Endothelial cell of umbilical vein (primary cell): ENCODE data around the gene ATP10B. TPM values are rescaled to one million over a fixed set of nuclear protein-coding genes. Genes with fewer than 3 reads are reported as not detected.

ENCODE experiments used
- BruUV-seq: library from RNA; stranded (reverse); fragments of 400-500 nt; replicated peaks from 2 replicates; lab custom pipeline; 2021; lab: Mats Ljungman, UMichigan
- CTCF ChIA-PET: fragments of 300-600, 350-600 bp; sonication (Branson Sonifier 250); formaldehyde crosslinking; loops from one replicate; lab custom pipeline; 2021; ENCODE audit warnings: antibody characterized with exemption, inconsistent platforms; lab: Charles Lee
- POLR2A ChIA-PET: fragments of 300-600, 350-600 bp; sonication (Branson Sonifier 250); formaldehyde crosslinking; loops from one replicate; lab custom pipeline; 2021; ENCODE audit warnings: antibody characterized with exemption, inconsistent platforms; lab: Charles Lee
- DNase-seq: peaks from one replicate; pipeline ENCODE4 v3.0.0-alpha.2; 2011; ENCODE audit warnings: low read depth, low spot score
- FAIRE-seq: peaks from 2 replicates; lab custom pipeline; 2011; peaks lifted over from hg19 to GRCh38; lab: Jason Lieb, UNC
- H2AFZ ChIP-seq: 2 replicates; pipeline ENCODE4 v1.6.0; 2012; ENCODE audit warnings: low read depth, low read length, control low read depth, inconsistent platforms
- H3K27ac ChIP-seq: 2 replicates; pipeline ENCODE4 v1.5.1; 2011; ENCODE audit warnings: low read depth, mild to moderate bottlenecking, control low read depth, low read length, moderate library complexity; ENCODE audit not compliant: insufficient read depth
- H3K27me3 ChIP-seq, 2 experiments: 2 replicates each; pipeline versions ENCODE4 v1.6.0 to v1.6.1; 2011; ENCODE audit warnings: low read length in 2 of 2, mixed read lengths in 1 of 2; ENCODE audit not compliant: control insufficient read depth in 2 of 2, insufficient read depth in 2 of 2
- H3K36me3 ChIP-seq, 2 experiments: 2 replicates in 1 of 2; 3 replicates in 1 of 2; pipeline ENCODE4 v1.5.1; 2011; ENCODE audit warnings: low read length in 2 of 2, mild to moderate bottlenecking in 1 of 2, moderate library complexity in 1 of 2; ENCODE audit not compliant: control insufficient read depth in 2 of 2, insufficient read depth in 2 of 2; ENCODE audit errors: extremely low read depth in 1 of 2
- H3K4me1 ChIP-seq: 3 replicates; pipeline ENCODE4 v1.5.1; 2011; ENCODE audit warnings: mild to moderate bottlenecking, low read length; ENCODE audit not compliant: control insufficient read depth, insufficient read depth; ENCODE audit errors: extremely low read depth
- H3K4me2 ChIP-seq: 2 replicates; pipeline ENCODE4 v1.6.1; 2011; ENCODE audit warnings: low read length, control low read depth, mixed read lengths; ENCODE audit not compliant: insufficient read depth
- H3K4me3 ChIP-seq, 3 experiments: fragments of 200-600 bp in 1 of 3; sonication (generic), shearing (Covaris generic) in 1 of 3; replicated peaks in 1 of 3; 2 replicates each; pipeline ENCODE4 v1.5.1; 2011 to 2016; ENCODE audit warnings: control low read depth in 3 of 3, low read length in 3 of 3, mild to moderate bottlenecking in 2 of 3, inconsistent platforms in 1 of 3, low read depth in 1 of 3, moderate library complexity in 1 of 3; ENCODE audit not compliant: insufficient read depth in 1 of 3
- H3K79me2 ChIP-seq: 2 replicates; pipeline ENCODE4 v1.6.0; 2012; ENCODE audit warnings: low read length, inconsistent platforms; ENCODE audit not compliant: control insufficient read depth, insufficient read depth
- H3K9ac ChIP-seq: replicated peaks from 2 replicates; pipeline ENCODE3; 2011; ENCODE audit warnings: low read length, control low read depth; ENCODE audit not compliant: insufficient read depth; ENCODE audit errors: extremely low read depth
- H3K9me1 ChIP-seq: replicated peaks from 3 replicates; pipeline ENCODE4 v1.6.0; 2011; ENCODE audit warnings: mild to moderate bottlenecking, low read length; ENCODE audit not compliant: control insufficient read depth, insufficient read depth; ENCODE audit errors: extremely low read depth
- H3K9me3 ChIP-seq: replicated peaks from 2 replicates; pipeline ENCODE4 v1.5.1; 2012; ENCODE audit warnings: low read length, inconsistent platforms; ENCODE audit not compliant: control insufficient read depth, insufficient read depth
- H4K20me1 ChIP-seq: replicated peaks from 2 replicates; pipeline ENCODE3; 2011; ENCODE audit warnings: mild to moderate bottlenecking, low read length; ENCODE audit not compliant: control insufficient read depth, insufficient read depth; ENCODE audit errors: extremely low read depth
- EZH2 ChIP-seq: IDR thresholded peaks from 2 replicates; pipeline ENCODE4 v1.6.1; 2012; ENCODE audit warnings: borderline replicate concordance, low read depth, mild to moderate bottlenecking, moderate library complexity, low read length, inconsistent platforms; ENCODE audit not compliant: severe bottlenecking
- FOS ChIP-seq: IDR thresholded peaks from 2 replicates; pipeline ENCODE4 v1.6.1; 2011; ENCODE audit warnings: mild to moderate bottlenecking, low read length, moderate library complexity, borderline replicate concordance; ENCODE audit not compliant: insufficient read depth
- GATA2 ChIP-seq: IDR thresholded peaks from 2 replicates; pipeline ENCODE4 v1.7.0; 2011; ENCODE audit warnings: low read depth, mild to moderate bottlenecking, moderate library complexity, mixed read lengths, low read length; ENCODE audit not compliant: insufficient read length, insufficient read depth
- JUN ChIP-seq: IDR thresholded peaks from 2 replicates; pipeline ENCODE4 v1.6.1; 2011; ENCODE audit warnings: borderline replicate concordance, low read depth; ENCODE audit not compliant: insufficient read length, insufficient read depth
- MAX ChIP-seq: IDR thresholded peaks from 2 replicates; pipeline ENCODE4 v1.6.1; 2011; ENCODE audit not compliant: insufficient read depth, insufficient read length
- MYC ChIP-seq: IDR thresholded peaks from one replicate; pipeline ENCODE4 v1.6.1; 2011; ENCODE audit warnings: mild to moderate bottlenecking, low read depth, low read length
- POLR2A ChIP-seq: IDR thresholded peaks from 2 replicates; pipeline ENCODE4 v1.6.1; 2012; ENCODE audit warnings: low read depth, mild to moderate bottlenecking, control low read depth, low read length
- POLR2AphosphoS5 ChIP-seq: IDR thresholded peaks from 2 replicates; pipeline ENCODE4 v1.6.1; 2012; ENCODE audit warnings: low read depth, mild to moderate bottlenecking, control low read depth, low read length, moderate library complexity; ENCODE audit not compliant: insufficient read depth
- dilution Hi-C: fragments of 300-500 bp; cut with MboI; formaldehyde crosslinking; loops from one replicate; pipeline ENCODE4 v1.15.0; 2019; ENCODE audit warnings: low sequenced_read_pairs; ENCODE audit not compliant: extremely low pct_ligation_motif_present
- intact Hi-C: fragments of 100-400 bp; cut with micrococcal nuclease; formaldehyde crosslinking; loops from one replicate; pipeline ENCODE4 v1.10.0; 2022
- polyA plus RNA-seq, 4 experiments: library from polyadenylated mRNA; depleted of rRNA in 3 of 4; stranded (reverse) in 3 of 4; unstranded in 1 of 4; fragments of >200 nt; gene quantifications; 2 replicates each; pipeline versions ENCODE4 v1.2.1 to v1.2.3, GENCODE V29; 2011 to 2012; ENCODE audit warnings: missing spikeins in 1 of 4
- total RNA-seq: library from RNA; stranded (reverse); gene quantifications from 2 replicates; pipeline ENCODE4 v1.2.3, GENCODE V29; 2021
- TF ChIP-seq, protein P1 (sequence below), 2 donors: IDR thresholded peaks; 1 replicate in 1 of 2; 2 replicates in 1 of 2; pipeline ENCODE4 v1.5.1; 2011; ENCODE audit warnings: low read length in 2 of 2, mild to moderate bottlenecking in 2 of 2, moderate library complexity in 2 of 2, control low read depth in 1 of 2, inconsistent platforms in 1 of 2, low read depth in 1 of 2; ENCODE audit not compliant: insufficient read depth in 1 of 2; ENCODE audit errors: extremely low read depth in 1 of 2

ATP10B gene
- total and polyA plus RNA-seq, 2 donors (not counting 3 experiments of a cell fraction or from before 2014, with no cell fraction given): not detected

DNA sequence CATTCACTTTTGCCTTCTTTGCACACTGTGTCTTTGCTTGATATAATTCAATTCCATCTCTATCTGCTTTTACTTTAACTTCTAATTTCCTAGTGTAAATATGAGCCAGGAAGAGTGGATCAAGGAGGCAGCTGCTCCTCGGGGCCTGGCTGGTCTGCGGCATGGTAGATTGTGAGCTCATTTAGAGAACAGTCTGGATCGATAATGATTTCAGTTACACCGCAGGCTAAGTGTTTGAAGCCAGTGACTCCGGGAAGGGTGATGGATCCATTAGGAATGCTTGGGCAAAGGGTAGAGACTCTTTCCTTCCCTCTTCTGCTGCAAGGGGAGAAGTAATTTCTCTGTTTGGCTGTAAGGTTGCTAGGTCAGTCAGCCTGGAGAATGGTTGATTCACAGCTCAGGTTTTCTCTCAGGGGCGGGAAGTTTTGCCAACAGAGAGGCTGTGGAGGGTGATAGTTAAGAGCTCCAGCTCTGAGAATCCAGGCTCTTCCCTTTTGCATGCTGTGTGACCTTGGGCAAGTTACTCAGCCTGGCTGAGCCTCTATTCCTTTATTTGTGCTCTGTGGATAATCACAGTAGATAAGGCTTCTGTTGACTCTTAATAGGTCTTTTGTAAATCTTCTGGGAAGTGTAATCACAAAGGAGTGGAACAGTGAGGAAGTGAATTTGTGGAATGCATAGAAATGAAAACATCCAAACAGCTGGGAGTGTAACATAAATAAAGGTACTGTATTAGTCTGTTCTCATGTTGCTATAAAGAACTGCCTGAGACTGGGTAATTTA is 331.2 kb downstream of the ATP10B start:
- ChIA-PET CTCF (interaction anchor here (1.4 to 1.9 kb wide), 2 partner anchors 11 to 82 kb away, joined by 4 to 5 read pairs; no protein-coding TSS in a partner anchor), POLR2A (no interaction called here)
- Histone ChIP-seq H3K4me2 (no peak overlapping the region), H3K27me3 (no peaks in the 10 kb centered on the region), H3K36me3 (no peaks in the 10 kb centered on the region), H4K20me1 (no peaks in the 10 kb centered on the region), H3K9me3 (no peaks in the 10 kb centered on the region), H3K4me3 (no peak overlapping the region), H3K79me2 (no peaks in the 10 kb centered on the region), H2AFZ (no peak overlapping the region), H3K9ac (no peak overlapping the region), H3K27ac (no peak overlapping the region), H3K9me1 (no peaks in the 10 kb centered on the region), H3K4me1 (no peaks in the 10 kb centered on the region)
- peak; percentile 25 for DNase-seq
- intact Hi-C loops: no loop called here
- BruUV-seq: no TSS peak
- TF ChIP-seq GATA2: no peak
- TF ChIP-seq POLR2A: no peak
- TF ChIP-seq POLR2AphosphoS5: no peak
- no peak for FAIRE-seq
- dilution Hi-C loops: no loop called here

DNA sequence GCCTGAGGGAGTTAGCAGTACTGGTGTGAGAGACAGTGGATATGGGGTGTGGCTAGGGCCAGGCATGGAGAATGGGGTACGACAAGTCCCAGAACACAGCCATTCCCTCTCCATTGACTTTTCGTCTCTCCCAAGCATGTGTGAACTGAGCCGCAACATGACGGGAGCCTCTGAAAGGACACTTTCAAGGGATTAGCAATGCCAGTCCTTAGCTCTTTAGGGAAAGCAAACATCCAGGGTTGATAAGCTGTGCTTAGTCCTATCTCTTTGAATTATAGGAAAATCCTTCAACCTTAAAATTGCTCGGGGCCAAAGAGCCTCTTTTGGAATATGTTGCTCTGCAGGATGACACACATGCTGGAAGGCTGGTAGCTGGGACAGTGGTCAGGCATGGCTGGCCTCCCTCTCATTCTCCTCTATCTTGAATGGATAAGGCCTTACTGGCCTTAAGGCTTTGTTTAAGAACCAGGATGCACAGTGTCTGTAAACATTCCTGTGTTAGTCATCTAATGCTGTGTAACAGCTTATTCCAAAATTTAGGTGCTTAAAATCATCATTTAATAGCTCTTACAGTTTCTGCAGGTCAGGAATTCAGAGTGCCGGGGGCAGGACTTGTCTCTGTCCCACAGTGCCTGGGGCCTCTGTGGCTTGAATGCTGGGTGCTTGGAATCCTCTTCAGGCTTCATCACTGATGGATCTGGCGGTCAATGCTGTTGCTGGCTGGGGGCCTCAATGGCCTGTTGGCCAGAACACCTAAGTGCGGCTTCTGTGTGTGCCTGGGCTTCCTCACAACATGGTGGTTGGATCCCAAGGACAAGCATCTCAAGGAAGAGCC is 335.1 kb downstream of the ATP10B start:
- ChIA-PET POLR2A (no interaction called here), CTCF (interaction anchor here (1.9 to 2.0 kb wide), 2 partner anchors 9 to 78 kb away, joined by 6 read pairs; no protein-coding TSS in a partner anchor)
- TF ChIP-seq MYC (no peak), GATA2 (no peak), JUN (no peak), POLR2A (no peak), MAX (no peak), EZH2 (no peak), POLR2AphosphoS5 (no peak), FOS (no peak)
- TF ChIP-seq, protein P1, sequence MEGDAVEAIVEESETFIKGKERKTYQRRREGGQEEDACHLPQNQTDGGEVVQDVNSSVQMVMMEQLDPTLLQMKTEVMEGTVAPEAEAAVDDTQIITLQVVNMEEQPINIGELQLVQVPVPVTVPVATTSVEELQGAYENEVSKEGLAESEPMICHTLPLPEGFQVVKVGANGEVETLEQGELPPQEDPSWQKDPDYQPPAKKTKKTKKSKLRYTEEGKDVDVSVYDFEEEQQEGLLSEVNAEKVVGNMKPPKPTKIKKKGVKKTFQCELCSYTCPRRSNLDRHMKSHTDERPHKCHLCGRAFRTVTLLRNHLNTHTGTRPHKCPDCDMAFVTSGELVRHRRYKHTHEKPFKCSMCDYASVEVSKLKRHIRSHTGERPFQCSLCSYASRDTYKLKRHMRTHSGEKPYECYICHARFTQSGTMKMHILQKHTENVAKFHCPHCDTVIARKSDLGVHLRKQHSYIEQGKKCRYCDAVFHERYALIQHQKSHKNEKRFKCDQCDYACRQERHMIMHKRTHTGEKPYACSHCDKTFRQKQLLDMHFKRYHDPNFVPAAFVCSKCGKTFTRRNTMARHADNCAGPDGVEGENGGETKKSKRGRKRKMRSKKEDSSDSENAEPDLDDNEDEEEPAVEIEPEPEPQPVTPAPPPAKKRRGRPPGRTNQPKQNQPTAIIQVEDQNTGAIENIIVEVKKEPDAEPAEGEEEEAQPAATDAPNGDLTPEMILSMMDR (IDR thresholded peaks at IDR 0.05; ENCODE audit: extremely low read depth in 1 of 2, insufficient read depth in 1 of 2, low read depth in 1 of 2, low read length in 2 of 2): no peak
- no peaks in the 10 kb centered on the region for H3K79me2 ChIP-seq
- H3K4me2 ChIP-seq: no peak overlapping the region
- no peak for FAIRE-seq
- dilution Hi-C loops (no loop called here), intact Hi-C loops (no loop called here)
- no peaks in the 10 kb centered on the region for H3K9me1 ChIP-seq
- H3K36me3 ChIP-seq: no peaks in the 10 kb centered on the region
- H3K27me3 ChIP-seq: peaks cover 0 to 3% of the 10 kb centered on the region in 2 experiments
- no TSS peak for BruUV-seq
- no peak overlapping the region for H3K4me3 ChIP-seq
- no peak overlapping the region for H3K9ac ChIP-seq
- no peak overlapping the region for H2AFZ ChIP-seq
- no peaks in the 10 kb centered on the region for H4K20me1 ChIP-seq
- H3K27ac ChIP-seq: no peak overlapping the region
- no peaks in the 10 kb centered on the region for H3K9me3 ChIP-seq
- H3K4me1 ChIP-seq: no peaks in the 10 kb centered on the region
- DNase-seq: no peak
